ENCODE measurements around the gene FZD10.

The FZD10 gene

DNA sequence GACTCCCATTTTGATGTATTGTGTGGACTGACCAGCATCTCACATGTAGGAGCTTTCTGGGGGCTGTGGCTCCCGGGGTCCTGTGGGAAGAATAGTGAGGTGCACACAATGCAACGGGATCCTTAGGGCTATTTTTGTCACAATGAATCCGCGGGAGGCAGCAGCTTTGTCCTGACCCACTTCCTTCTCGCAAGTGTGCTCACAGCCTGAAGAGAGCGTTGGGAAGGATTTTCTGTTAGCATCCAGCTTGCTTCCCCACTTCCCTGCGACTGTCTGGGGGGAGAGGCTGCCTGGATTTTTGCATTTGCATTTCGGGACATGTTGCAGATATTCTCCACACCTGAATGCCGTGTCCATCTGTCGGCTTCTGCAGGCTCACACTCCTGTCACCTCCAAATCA, 31.9 kb downstream of the FZD10 start:
- Histone ChIP-seq H3K36me3 (ENCODE audit: control insufficient read depth in 2 of 2, insufficient read depth in 2 of 2, low read length in 2 of 2) (no peaks in the 10 kb centered on the region), H3K27ac (ENCODE audit: low read depth in 2 of 2, low read length in 2 of 2) (no peak overlapping the region), H3K9ac (ENCODE audit: low read depth in 1 of 2, low read length in 2 of 2) (no peak overlapping the region), H3K4me1 (ENCODE audit: control insufficient read depth in 2 of 2, insufficient read depth in 2 of 2, low read length in 2 of 2) (no peaks in the 10 kb centered on the region), H3K9me3 (ENCODE audit: control insufficient read depth in 2 of 2, low read length in 2 of 2) (no peaks in the 10 kb centered on the region), H3K4me3 (ENCODE audit: low read length in 2 of 2) (no peak overlapping the region), H3K27me3 (ENCODE audit: control insufficient read depth in 2 of 2, insufficient read depth in 2 of 2, low read length in 2 of 2) (peaks cover 0 to 4% of the 10 kb centered on the region in 2 donors)

DNA sequence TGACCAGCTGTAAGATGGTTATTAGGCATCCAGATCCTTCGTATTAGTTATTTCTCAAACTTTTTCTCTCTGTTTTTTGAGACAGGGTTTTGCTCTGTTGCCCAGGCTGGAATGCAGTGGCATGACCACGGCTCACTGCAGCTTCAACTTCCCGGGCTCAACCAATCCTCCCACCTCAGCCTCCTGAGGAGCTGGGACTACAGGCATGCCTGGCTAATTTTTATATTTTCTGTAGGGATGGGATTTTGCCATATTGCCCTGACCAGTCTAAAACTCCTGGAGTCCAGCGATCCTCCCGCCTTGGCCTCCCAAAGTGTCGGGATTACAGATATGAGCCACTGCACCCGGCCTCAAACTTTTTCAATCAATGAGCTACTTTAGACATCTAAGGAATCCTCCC, 33.1 kb downstream of the FZD10 start:
- H3K9ac ChIP-seq (ENCODE audit: low read depth in 1 of 2, low read length in 2 of 2), result no peak overlapping the region
- peaks cover 0 to 4% of the 10 kb centered on the region in 2 donors for H3K27me3 ChIP-seq (ENCODE audit: control insufficient read depth in 2 of 2, insufficient read depth in 2 of 2, low read length in 2 of 2)
- no peaks in the 10 kb centered on the region for H3K36me3 ChIP-seq (ENCODE audit: control insufficient read depth in 2 of 2, insufficient read depth in 2 of 2, low read length in 2 of 2)
- no peaks in the 10 kb centered on the region for H3K9me3 ChIP-seq (ENCODE audit: control insufficient read depth in 2 of 2, low read length in 2 of 2)
- no peaks in the 10 kb centered on the region for H3K4me1 ChIP-seq (ENCODE audit: control insufficient read depth in 2 of 2, insufficient read depth in 2 of 2, low read length in 2 of 2)
- H3K4me3 ChIP-seq (ENCODE audit: low read length in 2 of 2), result no peak overlapping the region
- H3K27ac ChIP-seq (ENCODE audit: low read depth in 2 of 2, low read length in 2 of 2), result no peak overlapping the region

DNA sequence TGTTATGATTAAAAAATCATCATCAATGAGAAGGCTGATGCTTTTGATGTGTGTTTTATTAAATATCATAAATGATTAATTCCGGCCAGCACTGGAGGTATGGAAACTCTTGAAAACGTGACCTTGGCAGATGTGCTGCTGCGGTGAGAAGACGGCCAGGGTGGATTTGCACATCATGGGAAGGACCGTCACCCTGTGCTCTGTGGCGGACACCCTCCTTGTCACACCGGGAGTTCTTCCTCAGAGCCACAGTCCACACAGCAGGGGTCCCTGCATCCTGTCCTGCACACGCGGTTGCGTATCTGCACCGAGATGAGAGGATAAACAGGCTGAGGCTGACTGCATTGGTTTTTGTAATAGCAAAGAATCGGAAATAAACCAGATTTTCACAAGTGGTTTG, 33.5 kb downstream of the FZD10 start:
- no peak overlapping the region for H3K9ac ChIP-seq (ENCODE audit: low read depth in 1 of 2, low read length in 2 of 2)
- H3K36me3 ChIP-seq (ENCODE audit: control insufficient read depth in 2 of 2, insufficient read depth in 2 of 2, low read length in 2 of 2), result no peaks in the 10 kb centered on the region
- no peaks in the 10 kb centered on the region for H3K9me3 ChIP-seq (ENCODE audit: control insufficient read depth in 2 of 2, low read length in 2 of 2)
- no peak overlapping the region for H3K4me3 ChIP-seq (ENCODE audit: low read length in 2 of 2)
- H3K27me3 ChIP-seq (ENCODE audit: control insufficient read depth in 2 of 2, insufficient read depth in 2 of 2, low read length in 2 of 2), result peaks cover 0 to 4% of the 10 kb centered on the region in 2 donors
- no peaks in the 10 kb centered on the region for H3K4me1 ChIP-seq (ENCODE audit: control insufficient read depth in 2 of 2, insufficient read depth in 2 of 2, low read length in 2 of 2)
- H3K27ac ChIP-seq (ENCODE audit: low read depth in 2 of 2, low read length in 2 of 2), result no peak overlapping the region

- H3K27me3 ChIP-seq (ENCODE audit: control insufficient read depth in 2 of 2, insufficient read depth in 2 of 2, low read length in 2 of 2), result peaks cover 0 to 4% of the 10 kb centered on the region in 2 donors
- no peak overlapping the region for H3K4me3 ChIP-seq (ENCODE audit: low read length in 2 of 2)
- H3K9me3 ChIP-seq (ENCODE audit: control insufficient read depth in 2 of 2, low read length in 2 of 2), result no peaks in the 10 kb centered on the region
- H3K4me1 ChIP-seq (ENCODE audit: control insufficient read depth in 2 of 2, insufficient read depth in 2 of 2, low read length in 2 of 2), result no peaks in the 10 kb centered on the region
- no peak overlapping the region for H3K9ac ChIP-seq (ENCODE audit: low read depth in 1 of 2, low read length in 2 of 2)
- H3K36me3 ChIP-seq (ENCODE audit: control insufficient read depth in 2 of 2, insufficient read depth in 2 of 2, low read length in 2 of 2), result no peaks in the 10 kb centered on the region
- no peak overlapping the region for H3K27ac ChIP-seq (ENCODE audit: low read depth in 2 of 2, low read length in 2 of 2)
These were observed 34.6 kb downstream of the FZD10 start for GRCh38 chr12:130196827-130197226.

DNA sequence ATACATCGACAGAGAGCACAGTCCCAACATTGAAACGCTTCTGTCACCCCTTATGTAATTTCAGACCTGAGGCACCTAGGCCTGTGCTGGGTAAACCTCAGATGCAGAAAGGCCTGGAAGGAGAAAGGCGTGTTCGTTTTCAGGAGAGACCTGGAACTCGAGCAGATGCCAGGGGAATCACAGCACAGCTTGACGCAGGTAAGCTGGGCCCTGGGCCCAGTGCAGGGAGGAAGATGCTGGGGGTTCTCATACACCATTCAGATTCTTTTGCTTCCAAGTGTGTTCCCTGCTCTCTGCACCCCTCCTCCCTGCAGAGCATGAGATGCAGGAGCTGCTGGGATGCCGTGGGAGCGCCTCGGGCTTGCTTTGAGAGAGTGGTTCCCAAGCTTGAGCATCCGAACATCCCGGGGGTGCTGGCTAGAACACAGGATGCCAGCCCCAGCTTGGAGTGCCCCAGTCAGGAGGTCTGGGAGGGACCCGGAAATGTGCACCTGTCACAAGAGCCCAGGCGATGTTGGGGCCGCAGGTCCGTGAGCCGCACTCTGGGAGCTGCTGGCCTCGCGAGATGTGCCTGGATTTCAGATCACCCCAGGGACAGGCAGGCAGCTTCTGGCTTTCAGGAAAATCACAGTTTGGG, 35.9 kb downstream of the FZD10 start:
- H3K9ac ChIP-seq (ENCODE audit: low read depth in 1 of 2, low read length in 2 of 2), result no peak overlapping the region
- no peaks in the 10 kb centered on the region for H3K9me3 ChIP-seq (ENCODE audit: control insufficient read depth in 2 of 2, low read length in 2 of 2)
- no peaks in the 10 kb centered on the region for H3K4me1 ChIP-seq (ENCODE audit: control insufficient read depth in 2 of 2, insufficient read depth in 2 of 2, low read length in 2 of 2)
- H3K27ac ChIP-seq (ENCODE audit: low read depth in 2 of 2, low read length in 2 of 2), result no peak overlapping the region
- H3K4me3 ChIP-seq (ENCODE audit: low read length in 2 of 2), result no peak overlapping the region
- peaks cover 0 to 4% of the 10 kb centered on the region in 2 donors for H3K27me3 ChIP-seq (ENCODE audit: control insufficient read depth in 2 of 2, insufficient read depth in 2 of 2, low read length in 2 of 2)
- no peaks in the 10 kb centered on the region for H3K36me3 ChIP-seq (ENCODE audit: control insufficient read depth in 2 of 2, insufficient read depth in 2 of 2, low read length in 2 of 2)

DNA sequence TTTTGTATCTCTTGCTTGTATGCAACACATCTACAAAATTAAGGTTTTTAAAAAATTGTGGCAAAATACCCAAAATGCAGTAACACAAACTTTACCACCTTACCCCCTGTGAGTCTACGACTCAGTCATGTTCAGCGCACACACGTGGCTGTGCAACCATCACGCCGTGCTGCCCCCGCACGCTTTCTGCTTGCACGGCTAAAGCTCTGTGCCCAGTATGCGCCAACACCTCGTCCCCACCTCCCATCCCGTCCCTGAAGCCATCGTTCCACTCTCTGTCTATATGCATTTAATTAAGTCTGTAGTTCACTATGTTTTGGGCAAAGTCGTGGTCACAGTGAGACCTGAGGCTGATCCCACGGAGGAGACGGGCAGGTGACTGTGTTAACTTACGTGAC, 36.4 kb downstream of the FZD10 start:
- Histone ChIP-seq H3K9ac (ENCODE audit: low read depth in 1 of 2, low read length in 2 of 2) (no peak overlapping the region), H3K9me3 (ENCODE audit: control insufficient read depth in 2 of 2, low read length in 2 of 2) (no peaks in the 10 kb centered on the region)

DNA sequence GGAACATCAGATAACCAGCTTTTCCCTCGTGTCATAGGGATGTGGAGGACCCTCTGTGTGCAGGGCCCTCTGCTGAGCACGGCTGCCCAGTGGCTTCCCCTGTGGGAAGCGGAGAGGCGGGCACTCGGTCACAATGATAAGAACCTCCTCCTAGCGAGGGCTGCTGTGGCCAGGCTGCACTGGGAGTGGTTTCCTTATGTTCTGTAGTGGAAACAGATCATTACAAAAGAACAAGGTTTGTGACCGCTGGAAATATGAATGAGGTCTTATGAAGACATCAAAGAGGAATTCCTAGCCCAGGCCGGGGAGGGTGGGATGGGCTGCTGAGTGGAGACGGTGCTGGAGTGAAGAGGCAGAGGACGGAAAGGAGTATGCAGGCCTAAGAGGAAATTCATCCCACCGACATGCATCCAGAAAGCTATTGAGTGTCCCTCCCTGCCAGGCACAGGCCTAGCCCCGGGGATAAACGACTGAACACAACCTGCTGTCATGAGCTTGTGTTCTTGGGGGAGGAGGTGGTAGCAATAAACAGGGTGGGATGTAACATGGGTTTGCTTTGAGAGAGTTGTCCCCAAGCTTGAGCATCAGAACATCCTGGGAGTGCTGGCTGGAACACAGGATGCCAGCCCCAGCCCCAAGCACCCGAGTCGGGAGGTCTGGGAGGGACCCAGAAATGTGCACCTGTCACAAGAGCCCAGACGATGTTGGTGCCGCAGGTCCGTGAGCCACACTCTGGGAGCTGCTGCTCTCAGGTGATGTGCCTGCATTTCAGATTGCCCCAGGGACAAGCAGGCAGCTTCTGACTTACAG, 37.5 kb downstream of the FZD10 start:
- H3K4me1 ChIP-seq (ENCODE audit: control insufficient read depth in 2 of 2, insufficient read depth in 2 of 2, low read length in 2 of 2), result no peaks in the 10 kb centered on the region
- no peak overlapping the region for H3K4me3 ChIP-seq (ENCODE audit: low read length in 2 of 2)
- no peak overlapping the region for H3K27ac ChIP-seq (ENCODE audit: low read depth in 2 of 2, low read length in 2 of 2)
- H3K27me3 ChIP-seq (ENCODE audit: control insufficient read depth in 2 of 2, insufficient read depth in 2 of 2, low read length in 2 of 2), result peaks cover 0 to 4% of the 10 kb centered on the region in 2 donors
- no peaks in the 10 kb centered on the region for H3K9me3 ChIP-seq (ENCODE audit: control insufficient read depth in 2 of 2, low read length in 2 of 2)
- H3K9ac ChIP-seq (ENCODE audit: low read depth in 1 of 2, low read length in 2 of 2), result no peak overlapping the region
- H3K36me3 ChIP-seq (ENCODE audit: control insufficient read depth in 2 of 2, insufficient read depth in 2 of 2, low read length in 2 of 2), result no peaks in the 10 kb centered on the region

More for the DNA sequence above, 36.4 kb downstream of the FZD10 start:
- H3K4me1 ChIP-seq (ENCODE audit: control insufficient read depth in 2 of 2, insufficient read depth in 2 of 2, low read length in 2 of 2), result no peaks in the 10 kb centered on the region
- no peak overlapping the region for H3K27ac ChIP-seq (ENCODE audit: low read depth in 2 of 2, low read length in 2 of 2)
- no peak overlapping the region for H3K4me3 ChIP-seq (ENCODE audit: low read length in 2 of 2)
- peaks cover 0 to 4% of the 10 kb centered on the region in 2 donors for H3K27me3 ChIP-seq (ENCODE audit: control insufficient read depth in 2 of 2, insufficient read depth in 2 of 2, low read length in 2 of 2)
- H3K36me3 ChIP-seq (ENCODE audit: control insufficient read depth in 2 of 2, insufficient read depth in 2 of 2, low read length in 2 of 2), result no peaks in the 10 kb centered on the region

DNA sequence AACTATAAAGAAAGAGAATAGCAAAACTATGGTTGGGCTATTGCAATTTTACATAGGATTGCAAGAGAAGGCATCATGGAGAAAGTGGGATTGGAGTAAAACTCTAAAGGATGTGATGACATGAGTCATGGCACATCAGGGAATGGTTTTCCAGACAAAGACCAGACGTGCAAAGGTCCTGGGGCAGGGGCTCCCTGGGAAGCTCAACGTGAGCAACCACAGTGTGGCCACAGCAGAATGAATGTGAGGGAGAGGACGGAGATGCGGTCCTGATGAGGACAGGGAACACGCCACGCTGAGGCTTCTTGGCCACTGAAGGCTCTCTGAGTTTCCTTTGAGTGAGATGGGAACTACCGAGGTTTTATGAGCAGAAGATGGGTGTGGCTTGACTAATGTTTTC, 38.2 kb downstream of the FZD10 start:
- Histone ChIP-seq H3K27ac (ENCODE audit: low read depth in 2 of 2, low read length in 2 of 2) (no peak overlapping the region), H3K9me3 (ENCODE audit: control insufficient read depth in 2 of 2, low read length in 2 of 2) (no peaks in the 10 kb centered on the region), H3K36me3 (ENCODE audit: control insufficient read depth in 2 of 2, insufficient read depth in 2 of 2, low read length in 2 of 2) (no peaks in the 10 kb centered on the region)

GRCh38 chr12:130201037-130201436, 38.8 kb downstream of the FZD10 start:
- Histone ChIP-seq H3K36me3 (ENCODE audit: control insufficient read depth in 2 of 2, insufficient read depth in 2 of 2, low read length in 2 of 2) (no peaks in the 10 kb centered on the region), H3K27ac (ENCODE audit: low read depth in 2 of 2, low read length in 2 of 2) (no peak overlapping the region), H3K9me3 (ENCODE audit: control insufficient read depth in 2 of 2, low read length in 2 of 2) (no peaks in the 10 kb centered on the region), H3K4me3 (ENCODE audit: low read length in 2 of 2) (no peak overlapping the region), H3K4me1 (ENCODE audit: control insufficient read depth in 2 of 2, insufficient read depth in 2 of 2, low read length in 2 of 2) (no peaks in the 10 kb centered on the region), H3K27me3 (ENCODE audit: control insufficient read depth in 2 of 2, insufficient read depth in 2 of 2, low read length in 2 of 2) (peaks cover 0 to 4% of the 10 kb centered on the region in 2 donors), H3K9ac (ENCODE audit: low read depth in 1 of 2, low read length in 2 of 2) (no peak overlapping the region)

More for the DNA sequence above, 38.2 kb downstream of the FZD10 start:
- Histone ChIP-seq H3K9ac (ENCODE audit: low read depth in 1 of 2, low read length in 2 of 2) (no peak overlapping the region), H3K4me1 (ENCODE audit: control insufficient read depth in 2 of 2, insufficient read depth in 2 of 2, low read length in 2 of 2) (no peaks in the 10 kb centered on the region), H3K27me3 (ENCODE audit: control insufficient read depth in 2 of 2, insufficient read depth in 2 of 2, low read length in 2 of 2) (peaks cover 0 to 4% of the 10 kb centered on the region in 2 donors), H3K4me3 (ENCODE audit: low read length in 2 of 2) (no peak overlapping the region)

DNA sequence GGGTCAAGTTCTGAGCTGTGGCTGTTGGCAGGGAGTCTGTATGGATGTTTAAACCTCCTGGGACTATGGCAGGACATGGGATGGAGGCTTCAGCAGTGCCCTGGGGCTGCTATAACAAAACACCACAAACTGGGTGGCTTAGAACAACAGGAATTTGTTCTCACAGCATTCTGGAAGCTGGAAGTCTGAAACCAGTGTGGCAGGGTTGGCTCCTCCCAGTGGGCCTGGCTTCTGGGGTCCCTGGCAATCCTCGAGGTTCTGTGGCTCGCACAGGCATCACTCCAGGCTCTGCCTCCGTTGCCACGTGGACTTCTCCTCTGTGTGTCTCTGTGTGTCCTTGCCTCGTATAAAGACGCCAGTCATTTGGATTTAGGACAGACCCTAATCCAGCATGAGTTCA, 39.9 kb downstream of the FZD10 start:
- peaks cover 0 to under 1% of the 10 kb centered on the region in 2 donors for H3K27me3 ChIP-seq (ENCODE audit: control insufficient read depth in 2 of 2, insufficient read depth in 2 of 2, low read length in 2 of 2)
- no peak overlapping the region for H3K27ac ChIP-seq (ENCODE audit: low read depth in 2 of 2, low read length in 2 of 2)
- no peaks in the 10 kb centered on the region for H3K36me3 ChIP-seq (ENCODE audit: control insufficient read depth in 2 of 2, insufficient read depth in 2 of 2, low read length in 2 of 2)
- no peaks in the 10 kb centered on the region for H3K9me3 ChIP-seq (ENCODE audit: control insufficient read depth in 2 of 2, low read length in 2 of 2)
- H3K9ac ChIP-seq (ENCODE audit: low read depth in 1 of 2, low read length in 2 of 2), result no peak overlapping the region
- no peaks in the 10 kb centered on the region for H3K4me1 ChIP-seq (ENCODE audit: control insufficient read depth in 2 of 2, insufficient read depth in 2 of 2, low read length in 2 of 2)
- no peak overlapping the region for H3K4me3 ChIP-seq (ENCODE audit: low read length in 2 of 2)
